Kidney (tissue), 14 donors: ENCODE results near the gene GNAO1. TPM values are rescaled to one million over a fixed set of nuclear protein-coding genes. Genes with fewer than 3 reads are reported as not detected.

Source experiments
- DNase-seq, 5 donors: peaks; one replicate each; pipeline ENCODE4 v3.0.0-alpha.2; 2013 to 2020
- FAIRE-seq: peaks from 2 replicates; lab custom pipeline; 2012; peaks lifted over from hg19 to GRCh38; lab: Jason Lieb, UNC
- H3K27ac ChIP-seq, 2 donors: one replicate each; pipeline ENCODE4 v1.7.0; 2013; ENCODE audit warnings: low read depth in 2 of 2, low read length in 2 of 2, inconsistent platforms in 1 of 2
- H3K27me3 ChIP-seq: one replicate; pipeline ENCODE4 v1.7.1; 2013; ENCODE audit warnings: low read length, inconsistent platforms; ENCODE audit not compliant: control insufficient read depth, insufficient read depth
- H3K36me3 ChIP-seq, 3 donors: one replicate each; pipeline versions ENCODE4 v1.7.0 to v1.7.1; 2013; ENCODE audit warnings: low read length in 3 of 3, control low read depth in 1 of 3, inconsistent platforms in 1 of 3; ENCODE audit not compliant: insufficient read depth in 3 of 3, control insufficient read depth in 2 of 3
- H3K4me1 ChIP-seq, 3 donors: one replicate each; pipeline versions ENCODE4 v1.7.0 to v1.7.1; 2013; ENCODE audit warnings: low read length in 3 of 3, inconsistent platforms in 1 of 3, low read depth in 1 of 3; ENCODE audit not compliant: control insufficient read depth in 2 of 3, insufficient read depth in 2 of 3
- H3K4me3 ChIP-seq, 3 donors: one replicate each; pipeline versions ENCODE4 v1.7.0 to v1.8.1; 2013; ENCODE audit warnings: low read length in 3 of 3, control low read depth in 1 of 3, inconsistent platforms in 1 of 3
- H3K9ac ChIP-seq, 3 donors: one replicate each; pipeline versions ENCODE4 v1.7.0 to v1.7.1; 2013; ENCODE audit warnings: low read length in 3 of 3, control low read depth in 1 of 3, inconsistent platforms in 1 of 3
- H3K9me3 ChIP-seq, 3 donors: one replicate each; pipeline versions ENCODE4 v1.7.0 to v1.7.1; 2013; ENCODE audit warnings: low read length in 3 of 3, control low read depth in 1 of 3, inconsistent platforms in 1 of 3; ENCODE audit not compliant: control insufficient read depth in 2 of 3, insufficient read depth in 1 of 3
- intact Hi-C: fragments of 100-400 bp; cut with DNase I; formaldehyde crosslinking; loops from one replicate; pipeline ENCODE4 v1.11.1; 2022
- polyA plus RNA-seq: library from polyadenylated mRNA; stranded (reverse); fragments of 350-450 nt; fragmentation: Illumina TruSeq; extraction: RNeasy Lipid Tissue Mini Kit (QIAGEN cat#74804); gene quantifications from one replicate; pipeline ENCODE4 v1.2.3, GENCODE V29; 2014; ENCODE audit warnings: low read depth, low replicate concordance; ENCODE audit not compliant: insufficient read depth
- total RNA-seq: library from RNA; stranded (reverse); fragmentation: NEBNext Ultra II Directional; extraction: Animal tissue kit (Norgen Biotek cat#: 25700); gene quantifications from one replicate; pipeline ENCODE4 v1.2.1, GENCODE V29; 2021
- TF ChIP-seq, protein P1 (sequence below): IDR thresholded peaks from 3 replicates; pipeline ENCODE4 v1.5.1; 2012; ENCODE audit warnings: mild to moderate bottlenecking, moderate library complexity, borderline replicate concordance; ENCODE audit not compliant: insufficient read depth; ENCODE audit errors: extremely low read depth
- donor health status: control.
- donor health status: control.
- donor health status: control.
- donor health status: control.
- donor health status: control.
- donor health status: DM: yes; HTN: yes; CAD: no.
- donor health status: Normal renal cell carcinoma (clear cell type).

The GNAO1 gene
- total and polyA plus RNA-seq, 2 donors from 2014 or later, result 1.5 to 4.3 TPM

DNA sequence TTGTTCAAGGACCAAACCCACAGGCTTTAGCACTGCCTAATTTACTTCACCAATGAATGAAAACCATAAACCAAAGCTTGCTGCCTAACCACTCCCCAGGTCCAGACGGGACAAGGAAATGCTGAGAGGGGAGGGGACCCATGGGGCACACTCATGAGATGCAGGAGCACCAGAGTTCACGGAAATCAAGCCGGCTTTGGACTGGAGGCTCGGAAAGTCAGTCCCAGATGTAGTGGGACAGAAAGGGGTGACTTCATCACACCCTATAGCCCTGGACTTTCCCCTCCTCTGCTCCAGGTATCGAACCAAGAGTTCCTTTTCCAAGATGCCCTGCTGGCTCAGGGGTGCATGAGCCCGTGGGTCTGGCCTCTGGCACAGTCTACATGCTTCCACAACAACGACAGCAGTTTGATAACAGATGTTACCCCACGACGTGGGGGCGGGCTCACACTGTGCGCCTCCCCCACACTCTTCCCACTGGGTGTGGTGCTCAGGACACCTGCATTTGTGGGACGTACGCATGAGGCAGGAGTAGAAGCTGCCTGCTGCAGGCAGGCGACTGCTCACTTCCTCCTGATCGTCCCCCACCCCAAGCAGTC lies 170.9 kb downstream of the GNAO1 start:
- FAIRE-seq, result no peak
- Histone ChIP-seq H3K27ac (no peak overlapping the region), H3K36me3 (peaks cover 4 to 24% (median 14%) of the 10 kb centered on the region in 3 donors), H3K9ac (no peak overlapping the region), H3K4me1 (peaks cover 0 to 27% (median 24%) of the 10 kb centered on the region in 3 donors), H3K9me3 (no peaks in the 10 kb centered on the region), H3K4me3 (no peak overlapping the region), H3K27me3 (no peaks in the 10 kb centered on the region)
- TF ChIP-seq, protein P1, sequence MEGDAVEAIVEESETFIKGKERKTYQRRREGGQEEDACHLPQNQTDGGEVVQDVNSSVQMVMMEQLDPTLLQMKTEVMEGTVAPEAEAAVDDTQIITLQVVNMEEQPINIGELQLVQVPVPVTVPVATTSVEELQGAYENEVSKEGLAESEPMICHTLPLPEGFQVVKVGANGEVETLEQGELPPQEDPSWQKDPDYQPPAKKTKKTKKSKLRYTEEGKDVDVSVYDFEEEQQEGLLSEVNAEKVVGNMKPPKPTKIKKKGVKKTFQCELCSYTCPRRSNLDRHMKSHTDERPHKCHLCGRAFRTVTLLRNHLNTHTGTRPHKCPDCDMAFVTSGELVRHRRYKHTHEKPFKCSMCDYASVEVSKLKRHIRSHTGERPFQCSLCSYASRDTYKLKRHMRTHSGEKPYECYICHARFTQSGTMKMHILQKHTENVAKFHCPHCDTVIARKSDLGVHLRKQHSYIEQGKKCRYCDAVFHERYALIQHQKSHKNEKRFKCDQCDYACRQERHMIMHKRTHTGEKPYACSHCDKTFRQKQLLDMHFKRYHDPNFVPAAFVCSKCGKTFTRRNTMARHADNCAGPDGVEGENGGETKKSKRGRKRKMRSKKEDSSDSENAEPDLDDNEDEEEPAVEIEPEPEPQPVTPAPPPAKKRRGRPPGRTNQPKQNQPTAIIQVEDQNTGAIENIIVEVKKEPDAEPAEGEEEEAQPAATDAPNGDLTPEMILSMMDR, result no peak
- intact Hi-C loops, result no loop called here
- peak in 2 of 5 donors; percentile 35 to 51 for DNase-seq

DNA sequence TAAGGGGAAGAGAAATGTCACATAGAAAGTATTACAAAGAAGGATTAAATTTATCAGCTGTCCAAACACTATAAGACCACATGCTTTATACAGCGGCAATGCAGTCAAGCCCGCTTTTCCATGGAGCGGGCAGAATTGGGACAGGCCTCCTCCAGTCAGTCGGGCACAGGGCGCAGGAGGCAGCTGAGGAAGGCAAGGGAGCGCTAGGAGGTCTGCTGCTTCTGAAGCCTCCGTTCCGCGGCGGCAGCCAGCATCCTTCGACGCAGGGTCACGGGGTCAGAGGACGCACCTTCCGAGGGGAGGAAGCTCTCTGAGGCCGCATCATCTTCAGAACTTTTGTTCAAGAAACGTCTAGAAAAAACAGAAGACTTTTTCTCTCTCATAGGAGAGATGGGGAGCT lies 171.4 kb downstream of the GNAO1 start:
- H3K4me3 ChIP-seq, result no peak overlapping the region
- FAIRE-seq, result no peak
- peaks cover 0 to 25% (median 23%) of the 10 kb centered on the region in 3 donors for H3K4me1 ChIP-seq
- H3K9me3 ChIP-seq, result no peaks in the 10 kb centered on the region
- H3K9ac ChIP-seq, result no peak overlapping the region
- H3K27ac ChIP-seq, result no peak overlapping the region
- intact Hi-C loops, result no loop called here
- peak in 1 of 5 donors; percentile 34 for DNase-seq
- H3K36me3 ChIP-seq, result peaks cover 4 to 27% (median 16%) of the 10 kb centered on the region in 3 donors
- TF ChIP-seq, protein P1, result no peak
- H3K27me3 ChIP-seq, result no peaks in the 10 kb centered on the region

DNA sequence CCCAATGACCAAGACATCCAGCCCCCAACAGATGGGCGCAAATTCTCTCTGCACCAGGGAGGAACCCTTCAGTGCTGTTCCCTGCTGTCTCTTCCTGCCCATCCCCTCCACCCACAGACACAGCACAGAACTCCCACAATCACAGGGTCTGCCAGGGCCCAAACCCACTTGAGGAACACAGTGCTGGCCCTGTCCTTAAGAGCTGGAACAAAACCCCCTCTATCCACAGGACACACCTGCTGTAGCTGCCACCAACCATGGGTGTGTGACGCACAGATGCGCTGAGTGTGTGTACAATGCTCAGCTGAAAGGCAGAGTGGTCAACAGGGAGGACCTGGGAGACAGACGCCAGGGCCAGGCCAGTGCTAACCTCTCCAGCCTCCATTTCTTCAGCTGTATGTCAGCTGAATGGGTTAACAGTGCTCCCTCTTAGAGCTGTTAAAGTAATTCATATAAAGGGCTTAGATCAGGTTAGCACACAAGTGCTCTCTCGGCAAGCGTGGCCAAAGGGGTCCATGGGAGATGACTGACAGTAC lies 172.0 kb downstream of the GNAO1 start:
- DNase-seq (no peak), FAIRE-seq (no peak)
- TF ChIP-seq, protein P1, result no peak
- Histone ChIP-seq H3K36me3 (peaks cover 4 to 27% (median 16%) of the 10 kb centered on the region in 3 donors), H3K27me3 (no peaks in the 10 kb centered on the region), H3K4me1 (peaks cover 0 to 31% (median 27%) of the 10 kb centered on the region in 3 donors), H3K27ac (peak overlapping the region; percentile 89 to 93), H3K9me3 (no peaks in the 10 kb centered on the region), H3K4me3 (no peak overlapping the region), H3K9ac (no peak overlapping the region)
- intact Hi-C loops, result no loop called here
